Neural progenitor cell (in vitro differentiated cells): ENCODE data around the gene PAPLN.

Experiments
- EZH2 ChIP-seq: fragments of 200-600 bp; sonication (generic); IDR thresholded peaks from 2 replicates; pipeline ENCODE4 v1.6.1; 2017; ENCODE audit warnings: antibody characterized with exemption, mild to moderate bottlenecking, moderate library complexity
- TF ChIP-seq, protein P1 (sequence below): fragments of 200-600 bp; sonication (generic); IDR thresholded peaks from 2 replicates; pipeline ENCODE4 v1.5.1; 2017; ENCODE audit warnings: antibody characterized with exemption, mild to moderate bottlenecking

DNA sequence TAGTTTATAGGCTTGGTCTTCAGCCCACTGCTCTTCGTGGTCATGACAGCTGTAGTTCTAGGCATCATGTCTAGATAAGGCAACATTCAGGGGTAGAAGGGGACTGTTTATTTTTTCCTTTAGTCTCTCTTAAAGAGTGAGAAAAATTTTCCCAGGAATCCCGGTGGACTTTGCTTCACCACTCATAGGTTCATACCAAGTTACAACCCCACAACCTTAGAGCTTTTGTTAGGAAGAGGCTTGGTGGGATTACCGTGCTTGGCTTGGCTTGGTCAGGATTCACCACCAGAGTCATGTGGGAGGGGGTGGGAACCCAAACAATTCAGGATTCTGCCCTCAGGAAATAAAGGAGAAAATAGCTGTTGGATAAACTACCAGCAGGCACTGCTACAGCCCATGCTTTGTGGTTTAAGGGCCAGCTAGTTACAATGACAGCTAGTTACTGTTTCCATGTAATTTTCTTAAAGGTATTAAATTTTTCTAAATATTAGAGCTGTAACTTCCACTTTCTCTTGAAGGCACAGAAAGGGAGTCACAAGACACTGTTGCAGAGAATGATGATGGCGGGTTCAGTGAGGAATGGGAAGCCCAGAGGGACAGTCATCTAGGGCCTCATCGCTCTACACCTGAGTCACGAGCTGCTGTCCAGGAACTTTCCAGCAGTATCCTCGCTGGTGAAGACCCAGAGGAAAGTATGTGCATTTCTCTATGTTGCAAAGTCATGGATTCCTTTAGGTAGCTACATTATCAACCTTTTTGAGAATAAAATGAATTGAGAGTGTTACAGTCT, 25.9 kb upstream of the PAPLN start:
- TF ChIP-seq EZH2: no peak
- TF ChIP-seq, protein P1, sequence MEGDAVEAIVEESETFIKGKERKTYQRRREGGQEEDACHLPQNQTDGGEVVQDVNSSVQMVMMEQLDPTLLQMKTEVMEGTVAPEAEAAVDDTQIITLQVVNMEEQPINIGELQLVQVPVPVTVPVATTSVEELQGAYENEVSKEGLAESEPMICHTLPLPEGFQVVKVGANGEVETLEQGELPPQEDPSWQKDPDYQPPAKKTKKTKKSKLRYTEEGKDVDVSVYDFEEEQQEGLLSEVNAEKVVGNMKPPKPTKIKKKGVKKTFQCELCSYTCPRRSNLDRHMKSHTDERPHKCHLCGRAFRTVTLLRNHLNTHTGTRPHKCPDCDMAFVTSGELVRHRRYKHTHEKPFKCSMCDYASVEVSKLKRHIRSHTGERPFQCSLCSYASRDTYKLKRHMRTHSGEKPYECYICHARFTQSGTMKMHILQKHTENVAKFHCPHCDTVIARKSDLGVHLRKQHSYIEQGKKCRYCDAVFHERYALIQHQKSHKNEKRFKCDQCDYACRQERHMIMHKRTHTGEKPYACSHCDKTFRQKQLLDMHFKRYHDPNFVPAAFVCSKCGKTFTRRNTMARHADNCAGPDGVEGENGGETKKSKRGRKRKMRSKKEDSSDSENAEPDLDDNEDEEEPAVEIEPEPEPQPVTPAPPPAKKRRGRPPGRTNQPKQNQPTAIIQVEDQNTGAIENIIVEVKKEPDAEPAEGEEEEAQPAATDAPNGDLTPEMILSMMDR: no peak
